NCI-H774 (cell line): Measurements from ENCODE around the gene SPECC1.
"Not testable (repeated sequence)": the region's sequence is repeated elsewhere in the genome, so short reads cannot be mapped to it uniquely, and the experiment has no call there.

Experiments
- DNase-seq: peaks from one replicate; lab custom pipeline; 2025; lab: John Stamatoyannopoulos, UW

SPECC1 gene

DNA sequence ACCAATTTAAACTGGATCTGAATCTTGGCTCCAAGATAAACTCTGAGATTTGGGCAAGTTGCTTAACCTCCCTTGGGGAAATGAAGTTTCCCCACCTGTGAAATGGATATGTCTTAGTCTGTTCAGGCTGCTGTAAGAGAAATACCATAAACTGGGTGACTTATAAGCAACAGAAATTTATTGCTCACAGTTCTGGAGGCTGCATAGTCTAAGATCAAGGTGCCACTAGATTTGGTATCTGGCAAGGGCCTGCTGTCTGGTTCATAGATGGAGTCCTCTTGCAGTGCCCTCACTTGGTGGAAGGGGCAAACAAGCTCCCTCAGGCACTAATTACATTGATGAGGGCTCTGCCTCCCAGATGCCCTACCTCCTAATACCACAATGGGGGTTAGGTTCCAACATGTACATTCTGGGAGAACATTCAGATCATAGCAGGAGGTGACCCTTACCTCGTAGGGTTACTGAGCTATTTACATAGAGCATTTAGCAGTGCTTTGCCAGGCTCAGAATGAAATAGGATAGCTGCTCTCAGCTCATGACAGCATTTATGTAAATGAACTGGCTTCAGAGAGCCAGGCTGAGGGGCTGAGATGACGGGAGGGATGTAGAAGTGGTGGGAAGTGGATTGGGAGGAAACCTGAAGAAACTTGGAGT, 83.9 kb downstream of the SPECC1 start:
- no peak for DNase-seq

DNA sequence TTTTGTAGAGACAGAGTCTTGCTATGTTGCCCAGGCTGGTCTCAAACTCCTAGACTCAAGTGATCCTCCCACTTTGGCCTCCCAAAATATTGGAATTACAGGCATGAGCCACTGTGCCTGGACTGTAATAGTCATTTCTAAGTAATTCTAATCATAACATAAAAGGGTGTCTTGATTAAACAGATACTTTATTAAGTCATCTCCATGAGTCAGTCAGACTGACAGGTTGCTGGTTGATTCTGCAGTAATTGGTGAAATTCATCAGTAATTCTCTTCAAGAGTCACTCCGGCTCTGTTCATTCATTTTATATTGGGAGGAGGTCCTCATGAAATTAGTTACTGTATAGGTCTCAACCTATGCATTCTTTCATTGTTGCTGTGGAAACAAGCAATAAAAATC, 85.6 kb downstream of the SPECC1 start:
- no peak for DNase-seq

DNA sequence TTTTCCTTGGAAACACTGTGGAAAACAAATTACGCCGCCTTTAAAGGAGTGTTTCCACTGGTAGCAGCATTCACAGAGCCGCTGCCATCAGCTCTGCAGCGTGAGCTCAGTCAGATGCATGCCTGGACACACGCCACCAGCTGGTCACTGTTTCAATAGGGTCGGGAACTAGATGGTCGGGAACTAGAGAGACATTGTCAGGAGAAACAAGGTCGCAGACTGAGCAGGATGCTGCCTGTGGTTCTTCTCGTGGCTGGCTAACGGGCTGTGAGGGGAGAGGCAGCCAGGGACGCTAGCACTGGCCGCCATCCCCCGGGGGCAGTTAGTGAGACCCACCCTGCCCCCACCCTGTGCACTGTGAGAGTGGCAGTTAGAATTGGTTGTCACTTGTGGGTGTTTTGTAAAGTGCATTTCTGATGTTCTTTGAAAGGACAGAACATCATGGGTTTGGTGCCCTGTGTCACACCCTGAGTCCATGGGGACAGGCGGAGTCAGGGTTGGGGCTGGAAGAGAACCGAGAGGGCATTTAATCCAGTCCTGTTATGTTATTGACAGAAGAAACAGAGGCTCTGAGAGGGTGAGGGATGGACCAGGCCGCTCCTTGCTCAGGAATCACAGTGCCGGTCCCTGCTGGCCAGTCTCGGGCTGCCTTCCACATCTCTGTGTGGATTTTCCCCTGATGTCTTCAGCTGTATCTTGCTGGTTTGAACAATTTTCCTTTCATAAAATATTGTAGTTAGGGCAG, 86.3 kb downstream of the SPECC1 start:
- no peak for DNase-seq

DNA sequence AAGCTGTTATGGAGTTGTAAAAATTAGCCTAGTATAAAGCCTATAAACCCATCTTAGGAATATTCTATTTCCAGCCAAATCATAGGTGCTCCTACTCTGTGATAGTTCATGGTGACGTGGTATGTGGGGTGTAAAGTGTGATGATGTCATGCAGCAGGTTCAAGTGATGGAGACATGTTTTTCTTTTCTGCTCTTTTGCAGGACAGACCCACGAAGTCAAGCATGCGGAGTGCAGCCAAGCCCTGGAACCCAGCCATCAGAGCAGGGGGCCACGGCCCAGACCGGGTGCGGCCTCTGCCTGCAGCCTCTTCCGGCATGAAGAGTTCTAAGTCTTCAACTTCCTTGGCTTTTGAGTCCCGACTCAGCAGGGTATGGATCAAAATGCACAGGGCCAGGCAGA, 87.3 kb downstream of the SPECC1 start:
- no peak for DNase-seq

DNA sequence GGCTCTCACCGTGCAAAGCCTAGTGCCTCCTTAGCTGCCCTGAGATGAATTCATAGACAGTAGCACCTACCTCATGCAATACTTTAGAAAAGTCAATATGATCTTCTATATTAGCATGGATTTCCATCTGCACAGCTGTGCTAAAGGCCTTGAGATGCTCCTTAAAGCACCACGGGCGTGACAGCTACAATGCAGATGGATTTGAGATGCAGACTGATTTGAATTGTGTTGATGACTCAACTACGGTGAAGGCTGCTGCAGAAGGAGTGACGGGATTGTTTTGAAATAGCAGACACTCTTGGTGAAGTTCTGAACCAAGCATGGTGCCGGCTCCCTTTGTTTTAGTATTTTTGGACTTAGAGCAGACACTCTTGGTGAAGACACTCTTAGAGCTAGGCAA, 88.2 kb downstream of the SPECC1 start:
- no peak for DNase-seq

DNA sequence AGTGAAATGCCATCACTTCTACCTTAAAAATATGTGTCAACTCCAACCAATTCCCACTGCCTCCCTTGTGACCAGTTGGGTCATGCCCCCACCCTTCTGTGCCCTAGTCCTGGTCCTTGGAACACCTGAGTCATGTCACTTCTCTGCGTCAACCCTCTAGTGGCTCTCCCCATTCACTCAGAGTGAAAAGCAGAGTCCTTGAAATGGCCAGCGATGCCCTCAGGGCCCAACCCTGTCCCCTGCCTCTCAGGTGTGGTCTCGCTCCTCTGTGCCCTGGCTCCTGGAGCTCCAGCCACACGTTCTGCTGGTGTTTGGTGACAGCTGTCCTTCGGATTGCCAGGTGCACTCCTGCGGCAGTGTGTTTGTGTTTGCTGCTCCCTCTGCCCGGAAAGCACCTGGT, 89.2 kb downstream of the SPECC1 start:
- no peak for DNase-seq

DNA sequence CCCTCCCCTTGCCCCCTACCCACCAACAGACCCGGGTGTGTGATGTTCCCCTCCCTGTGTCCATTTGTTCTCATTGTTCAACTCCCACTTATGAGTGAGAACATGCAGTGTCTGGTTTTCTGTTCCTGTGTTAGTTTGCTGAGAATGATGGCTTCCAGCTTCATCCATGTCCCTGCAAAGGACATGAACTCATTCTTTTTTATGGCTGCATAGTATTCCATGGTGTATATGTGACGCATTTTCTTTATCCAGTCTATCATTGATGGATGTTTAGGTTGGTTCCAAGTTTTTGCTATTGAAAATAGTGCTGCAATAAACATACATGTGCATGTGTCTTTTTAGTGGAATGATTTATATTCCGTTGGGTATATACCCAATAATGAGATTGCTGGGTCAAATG, 91.6 kb downstream of the SPECC1 start:
- not testable (repeated sequence) for DNase-seq

DNA sequence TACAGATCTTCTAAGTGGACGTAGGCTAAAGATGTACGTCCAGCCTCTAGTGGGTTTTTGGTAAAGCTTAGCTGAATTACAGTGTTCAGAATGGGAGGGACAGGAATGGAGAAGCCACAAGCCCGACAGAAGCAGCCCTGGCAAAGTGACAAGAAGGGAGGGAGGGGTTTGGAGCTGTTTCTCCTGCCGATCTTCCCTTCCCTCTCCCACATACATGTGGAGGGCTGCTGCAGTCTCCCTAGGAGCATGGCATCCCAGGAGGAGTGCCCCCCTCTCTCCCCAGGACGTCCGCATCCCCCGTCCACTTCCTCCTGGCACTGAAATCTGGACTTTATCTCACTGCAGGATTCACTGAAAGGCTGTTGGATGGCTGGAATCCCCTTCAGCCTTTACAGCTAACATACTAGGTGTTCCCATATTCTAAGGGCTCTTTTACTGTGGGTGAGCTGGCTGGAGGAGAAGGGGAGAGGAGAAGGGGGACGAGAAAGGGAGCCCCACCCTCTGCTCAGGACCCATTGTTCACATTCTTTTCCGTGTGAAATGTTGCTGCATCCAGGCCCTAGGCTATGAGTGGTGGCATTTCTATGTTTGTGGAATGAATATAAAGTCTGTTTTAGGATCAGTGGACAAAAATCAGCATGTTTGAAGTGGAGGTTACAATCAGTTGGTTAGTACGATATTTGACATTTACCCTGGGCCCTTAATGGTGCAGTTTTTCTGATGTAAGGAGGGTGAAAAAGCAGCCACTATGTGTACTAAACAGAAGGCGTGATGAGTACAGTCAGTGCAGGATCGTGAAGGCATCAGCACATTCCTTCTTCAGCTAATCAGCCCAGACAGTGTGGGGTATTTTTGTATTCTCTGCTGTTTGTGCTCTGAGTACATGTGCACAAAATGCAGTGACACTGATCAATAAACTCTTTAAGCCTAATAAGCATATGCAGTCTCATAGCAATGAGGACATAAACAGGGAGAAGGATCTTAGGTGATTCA, 94.6 kb downstream of the SPECC1 start:
- DNase-seq: no peak

DNA sequence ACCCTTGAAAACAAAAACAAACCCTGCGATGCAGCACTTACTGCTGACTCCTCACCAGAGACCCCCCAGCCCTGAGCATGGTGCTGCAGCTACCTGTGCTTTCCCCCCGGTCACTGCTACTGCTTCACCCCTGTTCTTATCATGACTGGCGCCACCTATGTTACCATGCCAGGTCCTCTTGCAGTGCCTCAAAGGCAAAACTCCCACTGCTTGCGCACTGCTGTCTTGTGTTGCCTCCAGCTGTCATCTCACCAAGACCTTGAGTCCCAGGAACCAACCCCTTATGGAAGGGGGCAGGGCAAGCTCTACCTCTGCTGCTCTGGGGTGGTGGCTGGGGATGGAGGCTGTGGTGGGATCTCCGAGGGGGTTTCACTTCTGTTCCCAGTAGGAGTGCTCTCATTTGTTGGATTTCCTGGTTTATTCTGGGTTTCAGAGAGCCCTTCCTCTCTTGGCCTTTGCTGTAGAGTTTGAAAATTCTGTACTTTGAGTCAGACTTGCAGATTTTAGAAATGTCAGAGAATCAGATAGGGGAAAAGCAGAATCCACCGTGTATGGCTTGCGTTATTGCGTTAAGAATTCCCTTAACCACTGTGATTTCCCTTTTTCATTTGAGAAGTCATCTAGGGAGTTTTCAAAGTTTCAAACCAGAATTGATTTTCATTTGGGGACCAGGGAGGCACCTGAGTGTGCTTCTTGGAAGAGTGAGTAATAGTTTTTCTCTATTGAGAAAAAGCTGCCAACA, 96.6 kb downstream of the SPECC1 start:
- DNase-seq: no peak

DNA sequence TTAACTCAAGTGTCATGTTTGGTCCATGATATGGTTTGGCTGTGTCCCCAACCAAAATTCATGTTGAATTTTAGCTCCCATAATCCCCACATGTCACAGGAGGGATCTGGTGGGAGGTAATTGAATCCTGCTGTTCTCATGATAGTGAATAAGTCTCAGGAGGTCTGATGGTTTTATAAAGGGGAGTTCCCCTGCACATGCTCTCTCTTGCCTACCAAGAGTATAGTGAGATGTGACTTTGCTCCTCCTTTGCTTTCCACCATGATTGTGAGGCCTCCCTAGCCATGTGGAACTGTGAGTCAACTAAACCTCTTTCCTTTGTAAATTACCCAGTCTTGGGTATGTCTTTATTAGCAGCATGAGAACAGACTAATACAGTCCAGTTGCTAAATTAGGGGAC, 97.3 kb downstream of the SPECC1 start:
- not testable (repeated sequence) for DNase-seq

DNA sequence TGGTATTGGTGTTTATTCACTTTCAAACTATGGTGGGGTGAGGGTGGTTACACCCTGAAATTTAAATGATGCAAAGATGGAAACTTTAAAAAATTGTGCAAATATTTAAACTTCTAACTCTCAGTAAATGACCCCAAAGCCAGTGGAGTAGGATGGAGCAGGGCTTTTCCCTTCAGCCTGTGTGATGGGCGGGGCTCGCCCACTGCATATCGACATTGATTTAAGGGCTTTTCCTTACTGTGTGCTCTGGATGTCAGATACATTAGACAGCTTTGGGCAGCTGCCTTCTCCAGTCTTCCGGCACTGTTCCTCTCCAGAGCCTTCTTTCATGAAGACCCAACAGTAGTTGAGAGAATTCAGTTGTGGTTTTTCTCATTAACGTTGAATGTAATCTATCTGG, 99.9 kb downstream of the SPECC1 start:
- no peak for DNase-seq

DNA sequence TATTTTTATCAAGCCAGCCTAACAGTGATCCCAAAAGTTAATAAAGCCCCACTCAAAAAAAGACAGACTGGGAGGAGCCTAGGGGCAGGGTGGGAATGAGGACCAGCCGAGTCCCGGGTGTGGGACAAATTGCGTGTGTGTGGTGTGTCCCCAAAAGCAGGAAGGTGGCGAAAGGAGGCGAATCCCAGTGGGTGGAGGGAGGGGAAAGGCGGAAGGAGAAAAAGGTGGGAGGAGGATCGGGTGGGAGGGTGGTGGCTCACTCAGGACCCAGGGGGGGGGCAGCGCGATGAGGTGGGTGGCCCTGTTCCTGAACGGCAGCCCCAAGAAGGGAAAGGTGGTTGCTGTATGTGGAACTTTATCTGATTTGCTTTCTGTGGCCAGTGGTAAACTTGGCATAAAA, 102.4 kb downstream of the SPECC1 start:
- DNase-seq: no peak

DNA sequence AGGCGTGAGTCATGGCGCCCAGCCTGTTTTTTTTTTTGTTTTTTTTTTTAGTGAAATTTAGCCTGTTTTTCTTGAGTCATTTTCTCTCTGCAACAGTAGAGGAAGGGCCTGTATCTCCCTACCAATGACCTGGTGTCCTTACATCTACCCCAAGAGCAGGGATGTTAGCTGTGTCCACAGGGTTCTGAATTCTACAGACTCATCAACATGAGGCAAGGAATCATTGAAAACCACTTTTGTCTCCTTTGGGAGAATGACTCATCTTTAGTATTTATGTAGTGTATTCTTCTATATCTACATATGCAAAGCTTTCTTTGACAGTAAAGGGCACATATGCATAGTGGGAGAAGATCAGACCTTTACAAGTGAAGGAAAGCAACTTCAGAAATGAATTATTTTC, 105.3 kb downstream of the SPECC1 start:
- DNase-seq: no peak

DNA sequence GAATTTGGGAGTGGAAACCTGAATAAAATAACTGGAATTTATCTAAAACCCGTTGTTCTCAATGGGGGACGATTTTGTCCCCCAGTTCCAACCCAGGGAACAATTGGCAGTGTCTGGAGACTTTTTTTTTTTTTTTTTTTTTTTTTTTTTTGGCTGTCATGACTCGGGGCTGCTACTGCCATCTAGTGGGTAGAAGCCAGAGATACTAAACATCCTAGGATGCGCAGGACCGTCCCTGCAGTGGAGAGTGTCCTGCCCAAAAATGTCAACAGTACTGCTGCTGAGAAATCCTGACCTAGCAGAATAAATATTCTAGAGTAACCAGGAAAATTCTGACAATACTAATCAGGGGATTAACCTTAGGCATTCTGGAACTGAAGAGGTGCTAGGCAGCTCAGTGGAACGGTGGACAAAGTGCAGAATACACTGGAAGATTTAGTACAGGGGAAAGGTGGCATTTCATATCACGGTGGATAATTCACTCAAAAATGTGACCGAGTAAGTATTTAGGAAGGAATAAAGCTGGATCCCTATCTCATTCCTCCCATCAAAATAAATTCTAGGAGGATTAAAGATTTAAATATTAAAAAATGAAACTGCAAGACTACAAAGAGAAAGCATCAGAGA, 107.6 kb downstream of the SPECC1 start:
- no peak for DNase-seq

DNA sequence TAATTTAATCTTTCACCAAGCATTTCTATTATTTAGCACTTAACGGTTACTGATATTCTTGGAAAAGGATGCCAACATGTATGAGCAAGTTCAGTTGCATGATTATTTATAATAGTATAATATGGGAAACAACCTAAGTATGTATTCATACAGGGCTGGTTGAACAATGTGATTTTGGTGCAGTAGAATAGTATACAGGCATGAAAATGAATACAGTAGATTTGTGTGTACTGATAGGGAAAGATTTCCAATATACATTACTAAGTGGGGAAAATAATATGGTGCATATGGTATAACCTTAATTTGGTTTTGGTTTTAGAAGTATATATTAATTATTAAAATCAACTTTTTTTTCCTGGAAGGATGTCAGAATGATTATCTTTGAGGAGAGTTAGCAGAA, 109.1 kb downstream of the SPECC1 start:
- DNase-seq: no peak

DNA sequence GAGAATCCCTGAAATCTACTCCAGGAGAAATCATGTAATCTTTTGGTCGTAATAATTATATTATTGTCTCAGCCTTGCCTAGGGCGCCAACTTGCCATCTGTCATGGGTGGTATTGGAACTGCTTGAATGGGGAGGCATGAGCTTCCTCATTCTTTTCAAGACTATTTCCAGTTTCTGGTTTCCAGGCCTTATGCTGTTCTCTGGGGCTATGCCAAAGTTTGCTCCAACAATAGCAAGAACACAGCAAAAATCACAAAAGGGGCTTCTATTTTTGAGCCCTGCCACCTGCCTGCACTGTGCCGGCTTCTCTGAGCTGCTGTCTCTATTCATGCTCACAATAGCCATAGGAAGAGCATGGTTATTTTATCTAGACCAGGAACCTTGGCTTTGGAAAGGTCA, 111.7 kb downstream of the SPECC1 start:
- no peak for DNase-seq

DNA sequence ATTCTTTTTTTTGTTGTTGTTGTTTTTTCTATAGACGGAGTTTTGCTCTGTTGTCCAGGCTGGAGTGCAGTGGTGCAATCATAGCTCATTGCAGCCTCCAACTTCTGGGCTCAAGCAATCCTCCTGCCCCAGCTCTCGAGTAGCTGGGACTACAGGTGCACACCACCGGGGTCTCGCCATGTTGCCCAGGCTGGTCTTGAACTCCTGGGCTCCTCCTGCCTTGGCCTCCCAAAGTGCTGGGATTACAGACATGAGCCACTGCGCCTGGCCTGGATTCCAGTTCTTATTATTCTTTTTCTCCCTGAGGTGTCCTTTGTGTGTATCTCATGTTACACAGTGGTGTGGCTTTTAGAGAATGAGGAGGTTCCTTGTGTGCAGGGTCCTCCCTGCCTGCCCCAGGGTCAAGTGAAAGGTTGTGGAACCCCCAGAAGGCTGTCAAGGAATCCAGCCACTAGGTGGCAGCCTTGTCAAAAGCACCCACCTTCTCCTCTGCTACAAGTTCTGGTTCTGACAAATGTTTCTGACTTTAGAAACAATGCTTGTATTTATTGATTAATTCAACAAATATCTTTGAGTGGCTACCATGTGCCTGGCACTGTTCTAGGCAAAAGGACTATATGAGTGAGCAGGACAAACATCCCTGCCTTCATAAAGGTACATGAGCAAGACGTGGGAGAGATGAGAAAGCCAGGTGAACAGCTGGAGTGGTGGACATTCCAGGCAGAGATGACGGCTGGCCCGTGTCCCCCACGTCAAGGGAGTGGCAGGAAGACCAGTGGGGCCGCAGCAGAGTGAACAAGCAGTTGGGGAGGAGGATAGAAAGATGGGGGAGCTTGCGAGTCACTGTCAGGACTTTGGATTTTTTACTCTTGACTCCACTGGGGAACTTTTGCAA, 112.4 kb downstream of the SPECC1 start:
- DNase-seq: peak; percentile 23

DNA sequence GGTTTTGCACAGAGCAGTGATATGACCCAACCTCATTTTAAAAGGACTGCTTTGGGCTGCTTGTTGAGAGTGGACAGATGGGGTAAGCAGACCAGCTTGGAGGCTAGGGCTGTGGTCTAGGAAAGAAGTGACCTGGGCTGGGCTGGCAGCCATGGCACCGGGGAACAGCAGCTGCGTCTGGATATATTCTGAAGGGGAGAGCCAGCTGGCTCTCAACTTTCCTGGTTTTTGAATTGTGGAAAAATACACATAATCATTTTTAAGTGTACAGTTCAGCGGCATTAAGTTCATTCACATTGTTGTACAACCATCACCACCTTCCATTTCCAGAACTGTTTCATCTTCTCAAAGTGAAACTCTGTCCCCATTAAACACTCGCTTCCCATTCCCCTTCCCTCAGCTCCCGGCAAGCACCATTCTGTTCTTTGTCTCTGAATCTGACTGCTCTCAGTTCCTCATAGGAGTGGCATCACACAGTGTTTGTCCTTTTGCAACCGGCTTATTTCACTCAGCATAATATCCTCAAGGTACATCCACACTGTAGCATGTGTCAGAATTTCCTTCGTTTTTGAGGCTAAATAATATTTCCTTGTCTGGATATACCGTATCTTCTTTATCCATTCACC, 113.2 kb downstream of the SPECC1 start:
- DNase-seq: no peak

DNA sequence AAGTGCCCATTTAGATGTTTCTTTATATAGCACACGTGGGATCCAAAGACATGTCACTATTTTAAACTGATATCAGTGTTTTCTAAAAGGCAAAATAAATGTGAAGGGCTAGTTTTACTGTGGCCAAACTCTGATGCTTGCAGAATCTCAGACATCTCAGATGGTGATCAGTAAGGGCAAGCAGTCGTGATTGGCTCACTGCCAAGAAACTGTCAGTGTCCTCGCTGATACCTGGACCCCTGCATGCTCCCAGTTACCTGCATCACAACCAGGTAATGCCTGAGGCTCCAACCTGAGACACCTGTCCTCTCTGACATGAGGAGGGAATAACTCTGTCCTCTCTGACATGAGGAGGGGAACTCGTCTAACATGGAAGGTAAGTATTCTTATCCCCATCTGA, 114.0 kb downstream of the SPECC1 start:
- no peak for DNase-seq

DNA sequence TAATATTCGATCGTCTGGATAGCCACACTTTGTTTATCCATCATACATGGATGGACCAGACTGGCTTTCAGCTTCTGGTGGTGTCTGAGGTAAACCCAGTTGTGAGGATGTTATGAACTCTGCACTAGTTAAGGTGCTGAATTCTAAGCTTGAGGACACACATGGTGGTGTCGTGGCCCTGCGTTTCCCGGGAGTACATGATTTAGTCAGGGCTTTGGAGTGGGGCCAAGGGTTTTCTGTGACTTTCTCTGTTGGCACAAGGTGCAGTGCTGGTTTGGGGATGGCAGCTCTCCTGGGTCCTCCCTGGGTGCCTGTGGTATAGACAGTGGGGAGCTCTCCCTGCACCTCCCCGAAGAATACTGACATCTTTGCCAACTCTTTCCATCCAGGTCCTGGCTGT, 116.6 kb downstream of the SPECC1 start:
- no peak for DNase-seq
